ENCODE measurements around the gene REXO1.

DNA sequence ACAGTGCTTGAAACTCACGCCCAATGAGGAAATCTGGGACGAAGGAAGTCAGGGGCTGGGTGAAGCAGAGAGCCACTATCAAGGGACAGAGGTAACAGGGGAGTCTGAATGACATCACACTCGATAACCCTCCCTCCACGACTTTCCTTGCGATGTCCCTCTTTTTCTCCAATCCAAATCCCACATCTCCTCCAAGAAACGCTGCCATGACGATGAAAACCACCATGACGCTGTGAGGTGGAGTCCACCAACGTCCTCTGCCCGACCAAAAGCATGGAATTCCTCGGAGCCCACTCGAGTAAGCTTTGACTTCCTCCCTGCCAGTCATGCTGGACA, 967 bp downstream of the REXO1 start:
- TF ChIP-seq, protein P1, sequence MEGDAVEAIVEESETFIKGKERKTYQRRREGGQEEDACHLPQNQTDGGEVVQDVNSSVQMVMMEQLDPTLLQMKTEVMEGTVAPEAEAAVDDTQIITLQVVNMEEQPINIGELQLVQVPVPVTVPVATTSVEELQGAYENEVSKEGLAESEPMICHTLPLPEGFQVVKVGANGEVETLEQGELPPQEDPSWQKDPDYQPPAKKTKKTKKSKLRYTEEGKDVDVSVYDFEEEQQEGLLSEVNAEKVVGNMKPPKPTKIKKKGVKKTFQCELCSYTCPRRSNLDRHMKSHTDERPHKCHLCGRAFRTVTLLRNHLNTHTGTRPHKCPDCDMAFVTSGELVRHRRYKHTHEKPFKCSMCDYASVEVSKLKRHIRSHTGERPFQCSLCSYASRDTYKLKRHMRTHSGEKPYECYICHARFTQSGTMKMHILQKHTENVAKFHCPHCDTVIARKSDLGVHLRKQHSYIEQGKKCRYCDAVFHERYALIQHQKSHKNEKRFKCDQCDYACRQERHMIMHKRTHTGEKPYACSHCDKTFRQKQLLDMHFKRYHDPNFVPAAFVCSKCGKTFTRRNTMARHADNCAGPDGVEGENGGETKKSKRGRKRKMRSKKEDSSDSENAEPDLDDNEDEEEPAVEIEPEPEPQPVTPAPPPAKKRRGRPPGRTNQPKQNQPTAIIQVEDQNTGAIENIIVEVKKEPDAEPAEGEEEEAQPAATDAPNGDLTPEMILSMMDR (IDR thresholded peaks at IDR 0.05; ENCODE audit: low read length), result no peak
- no peak for TF ChIP-seq EZH2 (optimal IDR thresholded peaks at IDR 0.05; ENCODE audit: low read depth, low read length)
- TF ChIP-seq EZH2phosphoT487 (IDR thresholded peaks at IDR 0.05; ENCODE audit: low read length), result no peak

Measured in MM.1S (cell line).